ENCODE measurements around the gene TNFAIP8. TPM values are rescaled to one million over a fixed set of nuclear protein-coding genes. Genes with fewer than 3 reads are reported as not detected.

TNFAIP8 gene
- total and polyA plus RNA-seq, 10 of the 15 experiments (the other 5 are each of a cell fraction or from before 2014, with no cell fraction given): 124 to 324 (median 177) TPM

GRCh38 chr5:119340597-119341218 is 15.1 kb upstream of the TNFAIP8 start (continued):
- TF ChIP-seq ZNF592 (IDR thresholded peaks at IDR 0.05) (no peak), SRF (IDR thresholded peaks at IDR 0.05; ENCODE audit: low read depth in 2 of 2, low read length in 2 of 2) (no peak), CUX1 (IDR thresholded peaks at IDR 0.05; ENCODE audit: insufficient replicate concordance, low read depth, low read length) (peak; percentile 23), CBFB (IDR thresholded peaks at IDR 0.05; ENCODE audit: low read depth) (peak; percentile 76), POLR2A (IDR thresholded peaks at IDR 0.05; ENCODE audit: low read depth, low read length) (peak; percentile 50; the same call in 1 of the 2 replicates), E2F8 (IDR thresholded peaks at IDR 0.05; ENCODE audit: low read depth, partially characterized antibody) (no peak), CEBPB (IDR thresholded peaks at IDR 0.05; ENCODE audit: borderline replicate concordance in 1 of 2, low read depth in 2 of 2, low read length in 2 of 2) (peak in 1 of 2 experiments; percentile 83; a peak in 1 of 4 replicates), CHD4 (IDR thresholded peaks at IDR 0.05) (no peak), ETV6 (conservative IDR thresholded peaks at IDR 0.05 in 1 of 2, IDR thresholded peaks at IDR 0.05 in 1 of 2; ENCODE audit: borderline replicate concordance in 1 of 2, low read depth in 1 of 2) (peak in 1 of 2 experiments; percentile 95; a peak in 2 of 4 replicates), PKNOX1 (IDR thresholded peaks at IDR 0.05) (peak; percentile 83), ATF7 (IDR thresholded peaks at IDR 0.05; ENCODE audit: low read depth) (peak; percentile 80), WRNIP1 (IDR thresholded peaks at IDR 0.05; ENCODE audit: borderline replicate concordance, low read depth, low read length) (no peak), TARDBP (IDR thresholded peaks at IDR 0.05; ENCODE audit: borderline replicate concordance) (peak; percentile 71; the same call in 1 of the 2 replicates), ATF3 (IDR thresholded peaks at IDR 0.05; ENCODE audit: borderline replicate concordance, extremely low read depth, low read depth, low read length) (no peak), PAX8 (IDR thresholded peaks at IDR 0.05) (no peak)

Data from GM12878 (cell line).